DOHH2 (cell line): ENCODE results near the gene ZBTB9.
A peak's percentile ranks its signal among the peaks of the same experiment; 100 is the strongest.

Experiments
- H3F3A ChIP-seq: fragments of 200-600 bp; sonication (generic), shearing (Covaris generic); 2 replicates; pipeline ENCODE4 v1.6.0; 2016; ENCODE audit warnings: antibody characterized with exemption, mild to moderate bottlenecking; ENCODE audit not compliant: control insufficient read depth, insufficient read depth
- H3K27ac ChIP-seq: fragments of 200-600 bp; sonication (generic); 2 replicates; pipeline ENCODE4 v1.5.1; 2014; ENCODE audit warnings: low read depth, mild to moderate bottlenecking, low read length, moderate library complexity
- H3K27me3 ChIP-seq: fragments of 200-600 bp; sonication (generic); 2 replicates; pipeline ENCODE4 v1.6.1; 2014; ENCODE audit warnings: mild to moderate bottlenecking, low read length, mixed read lengths; ENCODE audit not compliant: control insufficient read depth
- H3K36me3 ChIP-seq: fragments of 200-600 bp; sonication (generic); 2 replicates; pipeline ENCODE4 v1.6.1; 2014; ENCODE audit warnings: mild to moderate bottlenecking, low read length, moderate library complexity, mixed read lengths; ENCODE audit not compliant: control insufficient read depth
- H3K4me1 ChIP-seq: fragments of 200-600 bp; sonication (generic); 2 replicates; pipeline ENCODE4 v1.6.1; 2014; ENCODE audit warnings: mild to moderate bottlenecking, low read length, mixed read lengths; ENCODE audit not compliant: control insufficient read depth
- H3K4me2 ChIP-seq: fragments of 200-600 bp; sonication (generic); 2 replicates; pipeline ENCODE4 v1.6.0; 2014; ENCODE audit warnings: mild to moderate bottlenecking, low read length, moderate library complexity
- H3K4me3 ChIP-seq: fragments of 200-600 bp; sonication (generic); 2 replicates; pipeline ENCODE4 v1.5.1; 2014; ENCODE audit warnings: mild to moderate bottlenecking, low read length, mixed read lengths
- H3K79me2 ChIP-seq: fragments of 200-600 bp; sonication (generic); 2 replicates; pipeline ENCODE4 v1.6.1; 2014; ENCODE audit warnings: mild to moderate bottlenecking, low read length, mixed read lengths; ENCODE audit not compliant: control insufficient read depth
- H3K9me2 ChIP-seq: fragments of 200-600 bp; sonication (generic); replicated peaks from 2 replicates; pipeline ENCODE4 v1.6.1; 2014; ENCODE audit warnings: mild to moderate bottlenecking, low read length, mixed read lengths; ENCODE audit not compliant: control insufficient read depth
- H3K9me3 ChIP-seq: fragments of 200-600 bp; sonication (generic); 2 replicates; pipeline ENCODE4 v1.6.1; 2014; ENCODE audit warnings: antibody characterized with exemption, low read length, mixed read lengths; ENCODE audit not compliant: control insufficient read depth, insufficient read depth
- H4K20me1 ChIP-seq: fragments of 200-600 bp; sonication (generic); 2 replicates; pipeline ENCODE4 v1.6.0; 2014; ENCODE audit warnings: low read depth, mild to moderate bottlenecking, antibody characterized with exemption, low read length, moderate library complexity; ENCODE audit not compliant: control insufficient read depth, insufficient read depth
- EZH2phosphoT487 ChIP-seq: fragments of 200-600 bp; sonication (generic); IDR thresholded peaks from 2 replicates; pipeline ENCODE4 v1.6.1; 2017; ENCODE audit warnings: borderline replicate concordance, mild to moderate bottlenecking, antibody characterized with exemption, low read length, moderate library complexity, mixed read lengths
- TF ChIP-seq, protein P1 (sequence below): fragments of 200-600 bp; sonication (generic); IDR thresholded peaks from one replicate; pipeline ENCODE4 v1.5.1; 2014; ENCODE audit warnings: antibody characterized with exemption, mild to moderate bottlenecking, low read depth, low read length; ENCODE audit not compliant: poor library complexity, severe bottlenecking

Gene ZBTB9

DNA sequence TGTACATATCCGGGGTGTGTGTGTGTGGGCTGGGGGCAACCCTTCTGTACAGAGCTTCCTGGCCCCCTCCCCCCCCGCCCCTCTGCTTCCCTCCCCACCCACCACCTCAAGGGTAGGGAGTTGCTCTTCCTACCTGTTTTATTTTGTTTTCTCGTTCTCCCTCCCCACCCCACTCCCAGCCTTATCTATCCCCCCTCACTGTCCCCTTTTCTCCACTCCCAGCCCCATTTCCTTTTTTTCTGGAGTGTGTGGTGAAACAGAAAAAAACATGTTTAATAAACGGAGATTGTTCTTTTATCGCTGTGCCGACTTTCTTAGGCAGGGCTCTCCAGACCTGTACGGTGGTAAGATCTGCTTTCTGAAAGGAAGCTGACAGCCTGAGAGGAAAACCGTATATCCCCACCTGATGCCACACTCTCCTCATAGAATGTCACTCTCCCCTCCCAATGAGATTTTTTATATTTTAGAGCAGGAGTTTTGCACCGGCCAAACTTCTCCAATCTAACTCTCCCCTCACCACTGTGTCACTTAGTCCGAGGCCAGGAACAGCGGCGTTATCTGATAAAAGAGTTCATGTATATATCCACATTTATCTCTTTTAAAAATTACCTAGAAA is 875 bp upstream of the ZBTB9 start:
- peak overlapping the region; percentile 79 for H3K4me2 ChIP-seq
- H3K4me3 ChIP-seq, result peak overlapping the region; percentile 100
- peaks cover 38% of the 10 kb centered on the region for H3K79me2 ChIP-seq
- no peaks in the 10 kb centered on the region for H3K9me2 ChIP-seq
- peaks cover 34% of the 10 kb centered on the region for H3K36me3 ChIP-seq
- peaks cover 10% of the 10 kb centered on the region for H3F3A ChIP-seq
- H3K27ac ChIP-seq, result peak overlapping the region; percentile 55
- H3K4me1 ChIP-seq, result peaks cover 15% of the 10 kb centered on the region
- H3K9me3 ChIP-seq, result no peaks in the 10 kb centered on the region
- H3K27me3 ChIP-seq, result no peaks in the 10 kb centered on the region
- no peaks in the 10 kb centered on the region for H4K20me1 ChIP-seq
- TF ChIP-seq, protein P1, sequence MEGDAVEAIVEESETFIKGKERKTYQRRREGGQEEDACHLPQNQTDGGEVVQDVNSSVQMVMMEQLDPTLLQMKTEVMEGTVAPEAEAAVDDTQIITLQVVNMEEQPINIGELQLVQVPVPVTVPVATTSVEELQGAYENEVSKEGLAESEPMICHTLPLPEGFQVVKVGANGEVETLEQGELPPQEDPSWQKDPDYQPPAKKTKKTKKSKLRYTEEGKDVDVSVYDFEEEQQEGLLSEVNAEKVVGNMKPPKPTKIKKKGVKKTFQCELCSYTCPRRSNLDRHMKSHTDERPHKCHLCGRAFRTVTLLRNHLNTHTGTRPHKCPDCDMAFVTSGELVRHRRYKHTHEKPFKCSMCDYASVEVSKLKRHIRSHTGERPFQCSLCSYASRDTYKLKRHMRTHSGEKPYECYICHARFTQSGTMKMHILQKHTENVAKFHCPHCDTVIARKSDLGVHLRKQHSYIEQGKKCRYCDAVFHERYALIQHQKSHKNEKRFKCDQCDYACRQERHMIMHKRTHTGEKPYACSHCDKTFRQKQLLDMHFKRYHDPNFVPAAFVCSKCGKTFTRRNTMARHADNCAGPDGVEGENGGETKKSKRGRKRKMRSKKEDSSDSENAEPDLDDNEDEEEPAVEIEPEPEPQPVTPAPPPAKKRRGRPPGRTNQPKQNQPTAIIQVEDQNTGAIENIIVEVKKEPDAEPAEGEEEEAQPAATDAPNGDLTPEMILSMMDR, result no peak
- no peak for TF ChIP-seq EZH2phosphoT487

- TF ChIP-seq, protein P1, result no peak
- TF ChIP-seq EZH2phosphoT487, result no peak
- peak overlapping the region; percentile 100 for H3K4me3 ChIP-seq
- no peak overlapping the region for H3K27ac ChIP-seq
- peaks cover 19% of the 10 kb centered on the region for H3K4me1 ChIP-seq
- H3K4me2 ChIP-seq, result peak overlapping the region; percentile 79
- H3K9me2 ChIP-seq, result no peaks in the 10 kb centered on the region
- H3K9me3 ChIP-seq, result no peaks in the 10 kb centered on the region
- H3K36me3 ChIP-seq, result peaks cover 22% of the 10 kb centered on the region
- no peaks in the 10 kb centered on the region for H3K27me3 ChIP-seq
- peaks cover 10% of the 10 kb centered on the region for H3F3A ChIP-seq
- peaks cover 38% of the 10 kb centered on the region for H3K79me2 ChIP-seq
- no peaks in the 10 kb centered on the region for H4K20me1 ChIP-seq
Observed at GRCh38 chr6:33455051-33455450, 675 bp downstream of the ZBTB9 start.

DNA sequence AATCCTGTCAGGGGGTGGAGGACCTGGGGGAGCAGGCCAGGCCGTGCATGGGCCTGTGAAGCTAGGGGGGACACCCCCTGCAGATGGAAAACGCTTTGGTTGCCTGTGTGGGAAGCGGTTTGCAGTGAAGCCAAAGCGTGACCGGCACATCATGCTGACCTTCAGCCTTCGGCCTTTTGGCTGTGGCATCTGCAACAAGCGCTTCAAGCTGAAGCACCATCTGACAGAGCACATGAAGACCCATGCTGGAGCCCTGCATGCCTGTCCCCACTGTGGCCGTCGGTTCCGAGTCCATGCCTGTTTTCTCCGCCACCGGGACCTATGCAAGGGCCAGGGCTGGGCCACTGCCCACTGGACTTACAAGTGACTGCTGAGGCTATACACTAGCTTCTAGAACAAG is 1.8 kb downstream of the ZBTB9 start:
- H3K4me1 ChIP-seq, result peaks cover 20% of the 10 kb centered on the region
- no peak overlapping the region for H3K27ac ChIP-seq
- H3K4me2 ChIP-seq, result no peak overlapping the region
- H3K79me2 ChIP-seq, result peaks cover 38% of the 10 kb centered on the region
- no peaks in the 10 kb centered on the region for H3K9me3 ChIP-seq
- H4K20me1 ChIP-seq, result no peaks in the 10 kb centered on the region
- peaks cover 22% of the 10 kb centered on the region for H3K36me3 ChIP-seq
- H3F3A ChIP-seq, result peaks cover 5% of the 10 kb centered on the region; the same call in 1 of the 2 replicates
- TF ChIP-seq, protein P1, result no peak
- TF ChIP-seq EZH2phosphoT487, result no peak
- H3K27me3 ChIP-seq, result no peaks in the 10 kb centered on the region
- no peak overlapping the region for H3K4me3 ChIP-seq
- H3K9me2 ChIP-seq, result no peaks in the 10 kb centered on the region

DNA sequence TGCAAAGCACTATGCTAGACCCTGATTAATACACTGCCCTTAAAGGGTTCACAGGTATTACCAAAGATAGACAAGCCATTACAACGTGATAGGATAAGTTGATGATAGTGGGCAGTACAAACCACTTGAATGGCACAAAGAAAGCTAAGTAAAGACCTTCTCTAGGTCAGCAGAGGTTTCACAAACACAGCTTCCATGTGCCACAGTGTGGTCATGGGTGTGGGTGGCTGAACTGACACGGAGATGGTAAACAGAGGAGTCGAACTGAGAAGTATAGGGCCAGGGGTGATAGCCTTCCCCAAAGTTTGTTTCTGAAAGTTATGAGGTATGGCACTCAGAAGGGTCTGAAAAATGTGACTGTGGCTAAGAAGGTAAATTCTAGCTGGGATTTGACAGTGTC is 4.3 kb downstream of the ZBTB9 start:
- H3K9me2 ChIP-seq, result no peaks in the 10 kb centered on the region
- no peak overlapping the region for H3K4me2 ChIP-seq
- H3K4me3 ChIP-seq, result no peak overlapping the region
- TF ChIP-seq EZH2phosphoT487, result no peak
- TF ChIP-seq, protein P1, result no peak
- no peak overlapping the region for H3K27ac ChIP-seq
- peaks cover 22% of the 10 kb centered on the region for H3K36me3 ChIP-seq
- H3F3A ChIP-seq, result peaks cover 3% of the 10 kb centered on the region; the same call in 1 of the 2 replicates
- H3K79me2 ChIP-seq, result peaks cover 29% of the 10 kb centered on the region
- H3K27me3 ChIP-seq, result no peaks in the 10 kb centered on the region
- no peaks in the 10 kb centered on the region for H4K20me1 ChIP-seq
- H3K4me1 ChIP-seq, result peaks cover 13% of the 10 kb centered on the region
- H3K9me3 ChIP-seq, result no peaks in the 10 kb centered on the region
